Measurements from ENCODE around the gene PTPRD.
"Not testable (repeated sequence)": the region's sequence is repeated elsewhere in the genome, so short reads cannot be mapped to it uniquely, and the experiment has no call there.

The PTPRD gene

GRCh38 chr9:9326749-9327148 lies 1286.1 kb downstream of the PTPRD start:
- no peak for DNase-seq (ENCODE audit: low spot score)

DNA sequence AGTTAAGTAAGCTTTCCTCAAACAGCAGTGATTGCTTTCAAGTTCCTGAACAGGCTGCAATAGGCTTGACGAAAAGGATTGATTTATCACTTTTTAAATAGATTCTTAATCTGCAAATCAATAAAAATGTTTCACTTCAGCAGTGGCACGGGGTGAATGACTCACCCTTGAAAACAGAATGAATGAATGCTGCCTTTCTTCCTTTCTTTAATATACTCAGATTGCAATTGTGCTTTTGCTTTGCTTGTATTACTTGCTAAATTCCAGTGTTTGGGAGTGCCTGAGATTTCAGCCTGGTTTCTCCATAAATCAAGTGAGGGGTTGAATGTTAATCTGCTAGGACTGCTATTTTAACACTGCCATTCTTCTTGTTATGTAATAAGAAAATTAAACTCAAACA lies 1293.8 kb downstream of the PTPRD start:
- no peak for DNase-seq (ENCODE audit: low spot score)

- not testable (repeated sequence) for DNase-seq (ENCODE audit: low spot score)
These were observed 1302.1 kb downstream of the PTPRD start for GRCh38 chr9:9310743-9311142.

DNA sequence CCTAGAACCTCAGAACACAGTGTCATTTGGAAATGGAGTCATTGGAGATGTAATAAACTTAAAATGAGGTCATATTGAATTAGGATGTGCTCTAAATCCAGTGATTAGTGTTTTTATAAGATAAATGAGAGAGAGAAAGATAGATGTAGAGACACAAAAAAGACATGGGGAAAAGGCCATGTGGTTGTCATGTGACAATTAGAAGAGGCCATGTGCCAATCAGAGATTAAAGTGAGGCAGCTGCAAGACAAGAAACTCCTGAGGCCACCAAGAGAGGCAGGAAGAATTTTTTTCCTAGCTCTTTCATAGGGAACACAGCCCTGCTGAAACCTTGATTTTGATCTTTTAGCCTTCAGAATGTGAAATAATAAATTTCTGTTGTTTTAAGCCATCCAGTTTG lies 1307.2 kb downstream of the PTPRD start:
- peak; percentile 29 for DNase-seq (ENCODE audit: low spot score)

DNA sequence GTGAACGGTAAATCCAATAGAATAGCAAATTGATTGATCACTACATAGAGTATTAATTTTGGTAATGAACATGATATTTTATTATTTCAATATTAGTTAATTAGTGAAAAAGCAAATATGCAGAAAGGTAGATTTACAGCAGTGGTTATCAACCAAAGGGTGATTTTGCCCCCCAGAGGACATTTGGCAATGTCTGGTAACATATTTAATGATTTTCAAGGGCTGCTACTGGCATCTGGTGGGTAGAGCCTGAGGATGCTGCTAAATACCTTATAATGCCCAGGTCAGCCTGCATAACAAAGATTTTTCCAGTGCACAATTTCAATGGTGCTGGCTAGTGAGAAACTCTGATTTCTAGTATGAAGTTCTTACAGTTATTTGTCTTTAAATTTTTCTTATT lies 1313.7 kb downstream of the PTPRD start:
- DNase-seq (ENCODE audit: low spot score): no peak

- DNase-seq (ENCODE audit: low spot score): no peak
These were observed 1326.8 kb downstream of the PTPRD start for GRCh38 chr9:9286001-9286400.

DNA sequence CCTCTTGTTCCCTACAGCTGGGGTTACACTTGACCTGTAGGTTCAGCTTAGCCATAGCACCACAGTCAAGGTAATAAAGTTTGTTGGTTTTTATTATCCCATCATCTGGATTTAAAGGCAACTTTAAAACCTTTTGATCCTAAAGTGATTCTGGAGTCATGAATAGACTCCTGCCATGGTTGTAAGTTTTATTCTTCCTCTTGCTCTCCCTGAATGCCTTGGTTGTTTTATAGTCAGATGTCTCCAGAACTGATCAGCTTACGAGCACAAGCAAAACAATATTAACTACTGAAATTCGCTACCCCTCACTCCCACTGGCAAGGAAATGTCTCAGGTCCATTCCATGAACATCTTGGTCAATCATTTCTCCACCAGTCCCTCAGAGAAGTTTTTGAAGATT lies 1328.6 kb downstream of the PTPRD start:
- DNase-seq (ENCODE audit: low spot score): no peak

DNA sequence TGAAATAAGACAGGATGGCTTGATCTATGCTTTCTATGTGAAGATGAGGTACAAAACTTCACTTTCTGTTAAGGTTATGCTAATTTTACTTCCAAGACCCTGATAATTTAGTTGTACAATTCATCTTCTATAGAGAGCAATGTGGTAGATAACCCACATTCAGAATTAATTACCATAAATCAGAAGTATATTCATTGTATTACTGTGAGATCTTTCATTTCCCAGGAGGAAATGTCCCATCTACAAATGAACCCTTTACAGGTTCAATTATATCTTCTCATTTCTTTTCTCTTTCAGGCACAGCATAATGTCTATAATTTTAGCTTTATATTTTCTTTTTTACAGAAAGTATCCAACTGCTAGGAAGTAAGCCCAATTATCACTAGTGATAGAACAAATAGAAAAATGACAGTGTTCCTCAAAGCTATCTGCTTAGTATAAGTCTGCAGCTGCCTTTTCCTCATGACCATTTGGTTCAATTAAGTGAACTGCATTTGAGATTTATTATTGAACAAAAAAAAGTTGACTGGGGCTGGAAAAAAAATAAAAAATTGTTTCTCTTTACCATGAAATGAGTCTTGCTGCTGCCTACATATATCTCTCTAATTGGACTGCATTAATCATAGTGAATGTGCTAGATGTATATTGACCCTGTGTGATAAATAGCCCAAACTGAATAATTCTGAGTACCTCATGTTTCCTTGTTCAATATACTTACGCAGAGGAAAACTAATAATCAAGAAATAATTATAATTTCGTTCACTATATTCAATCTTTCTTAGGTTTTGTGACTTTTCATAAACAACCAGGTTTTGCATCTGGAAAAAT lies 1329.4 kb downstream of the PTPRD start:
- DNase-seq (ENCODE audit: low spot score): no peak

- DNase-seq (ENCODE audit: low spot score): no peak
These were observed 1337.2 kb downstream of the PTPRD start for GRCh38 chr9:9275601-9276000.

DNA sequence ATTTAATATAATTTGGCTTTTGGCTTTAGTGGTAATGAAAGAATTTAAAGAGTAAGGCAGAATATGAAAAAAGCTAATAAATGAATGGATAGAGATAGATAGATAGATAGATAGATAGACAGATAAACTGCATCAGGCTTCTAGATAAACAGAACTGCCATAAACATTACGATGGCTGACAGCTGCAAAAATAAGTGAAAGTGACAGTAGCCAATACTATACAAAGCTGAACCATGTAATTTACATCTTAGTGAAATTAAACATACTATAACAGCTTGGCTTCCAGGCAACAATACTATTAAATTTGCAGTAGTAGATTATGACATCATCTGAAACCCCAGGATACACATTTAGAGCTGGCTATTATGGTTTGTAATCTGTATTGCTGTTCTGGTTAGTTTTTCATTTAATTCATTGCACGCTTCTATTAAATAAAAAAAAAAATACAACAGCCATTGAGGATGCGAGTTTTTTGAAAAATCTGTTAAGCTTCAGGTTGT lies 1354.8 kb downstream of the PTPRD start:
- DNase-seq (ENCODE audit: low spot score): no peak

DNA sequence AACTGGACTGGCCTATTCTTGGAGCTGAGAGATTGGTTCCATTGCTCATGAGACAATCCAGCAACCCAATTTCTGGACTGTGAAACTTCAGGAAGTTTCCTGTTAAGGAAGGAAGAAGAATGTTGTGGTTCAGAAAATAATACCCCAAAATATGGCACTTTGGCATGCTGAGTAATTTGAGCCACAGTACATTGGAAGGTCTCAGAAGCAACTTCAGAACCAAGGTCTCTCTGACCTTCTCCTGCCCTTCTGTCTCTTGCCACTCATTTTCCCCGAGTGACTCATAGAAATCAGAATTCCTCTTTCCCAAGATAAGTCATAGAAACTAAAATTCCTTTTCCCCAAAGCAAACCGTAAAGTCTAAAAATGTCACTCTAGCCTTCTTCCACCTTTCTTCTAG lies 1366.1 kb downstream of the PTPRD start:
- no peak for DNase-seq (ENCODE audit: low spot score)

DNA sequence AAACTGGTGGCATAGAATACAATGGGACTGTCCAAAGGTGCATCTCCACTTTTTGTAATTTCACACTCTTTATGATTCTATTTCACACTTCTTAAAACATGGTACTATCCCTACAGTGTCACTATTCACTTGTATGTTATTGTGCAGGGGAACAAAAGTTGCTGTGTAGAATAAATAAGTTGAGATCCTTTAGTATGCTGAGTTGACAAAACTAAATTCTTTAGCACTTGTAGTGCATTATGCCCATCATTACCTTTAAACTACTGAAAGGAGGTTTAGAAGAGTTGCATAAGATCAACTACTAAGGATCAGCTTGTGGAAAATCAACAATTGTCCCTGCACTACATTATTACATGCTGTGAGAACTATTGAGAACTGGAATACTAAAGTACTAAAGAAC lies 1380.9 kb downstream of the PTPRD start:
- DNase-seq (ENCODE audit: low spot score): no peak

GRCh38 chr9:9229269-9229668 lies 1383.5 kb downstream of the PTPRD start:
- no peak for DNase-seq (ENCODE audit: low spot score)

GRCh38 chr9:9223175-9223574 lies 1389.6 kb downstream of the PTPRD start:
- DNase-seq (ENCODE audit: low spot score): no peak

DNA sequence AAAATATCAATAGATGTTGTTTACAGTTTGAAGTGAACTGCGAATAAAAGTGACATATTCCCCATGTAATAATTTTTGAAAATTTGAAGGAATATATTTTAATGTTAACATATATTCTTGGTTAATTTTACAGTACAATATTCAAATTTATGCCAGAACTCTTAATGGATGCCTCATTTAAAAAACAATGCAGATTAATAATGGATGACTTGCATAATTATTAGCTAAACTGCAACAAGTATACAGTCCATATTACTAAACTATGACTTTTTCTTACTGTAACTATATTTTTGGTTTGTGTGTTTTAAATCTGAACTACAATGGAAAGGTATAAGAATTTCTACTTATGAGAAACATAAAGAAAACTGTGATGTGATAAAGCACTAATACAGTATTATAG lies 1390.1 kb downstream of the PTPRD start:
- no peak for DNase-seq (ENCODE audit: low spot score)

DNA sequence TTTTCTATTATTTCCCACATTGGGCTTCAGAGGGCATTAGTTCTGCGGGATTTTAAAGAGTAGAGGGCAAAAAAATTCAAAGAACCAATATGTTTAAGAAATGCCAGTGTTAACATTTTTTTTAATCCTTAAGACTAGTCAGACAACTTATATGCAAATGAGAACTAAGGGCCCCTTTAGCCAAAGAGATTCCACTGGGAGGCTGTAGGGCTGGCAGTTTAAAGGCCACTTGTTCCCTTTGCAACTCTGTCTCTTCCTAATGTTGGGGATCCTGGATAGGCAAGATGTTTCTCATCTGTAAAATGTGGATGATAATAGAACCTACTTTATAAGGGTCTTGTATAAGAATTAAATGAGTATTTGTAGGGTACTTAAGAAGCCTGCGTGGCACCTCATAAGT lies 1395.9 kb downstream of the PTPRD start:
- no peak for DNase-seq (ENCODE audit: low spot score)

DNA sequence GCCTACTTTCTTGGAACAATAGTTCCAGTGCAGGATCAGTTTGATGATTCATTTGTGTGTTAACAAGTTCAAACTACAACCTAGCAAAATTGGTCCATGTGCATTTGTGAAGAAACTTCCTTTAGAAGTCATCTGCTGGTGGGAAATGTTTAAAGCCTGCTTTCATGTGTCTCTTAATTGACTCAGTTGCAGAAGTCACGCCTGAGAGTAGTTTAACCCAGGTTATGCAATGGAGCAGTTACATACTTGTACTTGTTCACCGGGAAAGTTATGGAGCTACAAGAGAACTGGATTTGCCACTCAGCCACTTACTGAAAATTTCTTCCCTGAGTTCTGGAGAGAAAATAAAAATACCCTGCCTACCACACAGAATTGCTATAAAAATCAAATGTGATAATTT lies 1397.8 kb downstream of the PTPRD start:
- no peak for DNase-seq (ENCODE audit: low spot score)

DNA sequence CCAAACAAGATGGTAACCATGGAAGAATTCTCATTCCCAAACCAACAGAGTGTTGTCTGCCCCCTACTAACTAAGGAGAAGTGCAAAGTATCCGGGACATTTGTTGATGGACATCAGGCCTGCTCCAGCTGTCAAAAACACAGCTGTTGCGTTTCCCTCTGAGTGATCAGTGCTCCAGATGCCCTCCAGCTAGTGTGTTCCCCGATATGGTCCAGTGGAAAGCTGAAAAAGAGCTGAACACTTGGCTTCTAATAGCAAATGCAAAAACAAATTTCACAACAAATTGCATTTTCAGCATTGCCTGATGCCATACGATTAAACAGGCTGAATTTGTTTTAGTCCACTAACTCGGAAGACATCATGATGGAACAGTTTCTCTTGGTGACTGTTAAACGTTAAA lies 1398.7 kb downstream of the PTPRD start:
- peak; percentile 36 for DNase-seq (ENCODE audit: low spot score)

DNA sequence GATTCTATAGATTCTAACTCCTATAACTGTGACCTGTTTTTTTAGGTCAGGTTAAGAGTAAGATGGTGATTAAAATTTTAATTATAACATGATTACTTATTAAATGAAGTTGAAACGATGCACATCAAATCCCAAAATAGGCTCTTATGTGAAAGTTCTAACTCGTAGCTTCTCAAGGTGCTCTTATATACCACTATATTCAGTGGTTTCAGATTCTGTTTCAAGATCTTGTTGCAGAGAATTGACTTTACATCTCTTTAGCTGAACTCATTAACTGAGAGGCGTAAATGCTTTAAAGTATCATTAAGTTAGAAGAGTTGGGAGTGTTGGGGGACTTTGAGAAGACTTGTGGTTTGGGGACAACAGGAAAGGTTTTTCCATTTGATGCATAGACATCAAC lies 1399.8 kb downstream of the PTPRD start:
- DNase-seq (ENCODE audit: low spot score): no peak

- DNase-seq (ENCODE audit: low spot score): no peak
These were observed 1410.5 kb downstream of the PTPRD start for GRCh38 chr9:9202276-9202675.

DNA sequence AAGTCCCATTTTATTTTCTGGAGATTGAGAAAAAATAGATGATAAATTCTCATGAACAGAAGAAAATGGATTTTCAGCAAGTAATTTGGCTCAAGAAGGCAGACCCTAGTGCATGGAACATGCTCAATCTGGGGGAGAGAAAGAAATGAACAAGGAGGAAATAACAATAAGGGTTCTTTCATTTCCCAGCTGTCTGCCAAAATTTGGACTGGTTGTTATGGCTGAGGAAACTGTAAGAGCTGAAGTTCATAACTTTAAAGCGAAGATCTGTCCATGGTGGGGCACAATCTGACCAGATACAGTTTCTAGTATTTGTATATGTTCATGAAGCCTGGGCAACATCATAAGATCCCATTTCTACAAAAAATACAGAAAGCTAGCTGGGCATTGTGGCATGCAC lies 1426.7 kb downstream of the PTPRD start:
- no peak for DNase-seq (ENCODE audit: low spot score)

- DNase-seq (ENCODE audit: low spot score): no peak
These were observed 1430.4 kb downstream of the PTPRD start for GRCh38 chr9:9182431-9182830.

DNA sequence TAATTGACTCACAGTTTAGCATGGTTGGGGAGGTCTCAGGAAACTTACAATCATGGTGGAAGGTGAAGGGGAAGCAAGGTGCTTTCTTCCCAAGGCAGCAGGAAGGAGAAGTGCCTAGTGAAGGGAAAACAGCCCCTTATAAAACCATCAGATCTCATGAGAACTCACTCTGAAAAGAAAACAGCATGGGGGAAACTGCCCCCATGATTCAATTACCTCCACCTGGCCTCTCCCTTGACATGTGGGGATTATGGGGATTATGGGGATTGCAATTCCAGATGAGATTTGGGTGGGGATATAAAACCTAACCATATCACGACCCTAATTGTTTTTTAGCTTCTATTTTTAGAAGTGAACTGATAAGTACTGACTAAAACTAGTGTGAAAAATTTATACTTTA lies 1435.7 kb downstream of the PTPRD start:
- DNase-seq (ENCODE audit: low spot score): no peak

DNA sequence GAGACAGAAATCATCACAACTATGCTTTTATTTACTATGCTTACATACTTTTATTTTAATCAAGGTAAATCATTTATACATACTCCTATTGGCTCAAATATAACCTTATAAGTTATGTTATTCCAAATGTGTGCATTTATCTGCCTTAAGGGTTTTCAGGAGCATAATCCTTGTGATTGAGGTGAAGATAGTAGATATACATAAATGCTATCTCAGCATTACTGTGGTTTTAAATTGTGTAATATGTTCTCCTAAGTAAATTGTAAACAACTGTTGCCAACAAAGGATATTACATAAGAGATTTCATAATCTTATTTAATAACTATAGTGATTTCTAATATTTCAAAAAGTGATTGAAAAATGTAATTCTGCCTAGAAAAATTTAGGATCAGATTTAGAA lies 1438.4 kb downstream of the PTPRD start:
- no peak for DNase-seq (ENCODE audit: low spot score)
